SH-SY5Y (cell line): ENCODE results near the gene SAMD1.

Experiments used
- GATA2 ChIP-seq: IDR thresholded peaks from 2 replicates; pipeline ENCODE4 v1.6.1; 2011; ENCODE audit warnings: mild to moderate bottlenecking, low read depth, low read length
- GATA3 ChIP-seq: IDR thresholded peaks from 2 replicates; pipeline ENCODE4 v1.6.1; 2011; ENCODE audit warnings: low read depth, mild to moderate bottlenecking, low read length, moderate library complexity

GRCh38 chr19:14101003-14101545, 10.5 kb upstream of the SAMD1 start:
- TF ChIP-seq GATA3 (no peak), GATA2 (no peak)
